Lower lobe of right lung (tissue), 2 donors: ENCODE data around the gene KLHL22. TPM values are rescaled to one million over a fixed set of nuclear protein-coding genes. Genes with fewer than 3 reads are reported as not detected.

Experiments
- ATAC-seq, 2 donors: fragments of 200-7000 bp; cut with Tn5 transposase; one replicate each; pipeline ENCODE4 v1.9.1; 2020 to 2022; ENCODE audit warnings: mild to moderate bottlenecking in 2 of 2, moderate library complexity in 2 of 2
- DNase-seq: peaks from one replicate; pipeline ENCODE4 v3.0.0-alpha.2; 2020
- H3K27ac ChIP-seq: fragments of 200-600 bp; one replicate; pipeline ENCODE4 v1.8.0; 2022
- H3K27me3 ChIP-seq: fragments of 200-600 bp; one replicate; pipeline ENCODE4 v1.8.0; 2022; ENCODE audit warnings: low read depth
- H3K36me3 ChIP-seq: fragments of 200-600 bp; one replicate; pipeline ENCODE4 v1.8.0; 2022; ENCODE audit warnings: mild to moderate bottlenecking
- H3K4me1 ChIP-seq: fragments of 200-600 bp; one replicate; pipeline ENCODE4 v1.8.0; 2022
- H3K4me3 ChIP-seq: fragments of 200-600 bp; one replicate; pipeline ENCODE4 v1.8.0; 2022; ENCODE audit warnings: mild to moderate bottlenecking
- H3K9me3 ChIP-seq: fragments of 200-600 bp; one replicate; pipeline ENCODE4 v1.8.0; 2022
- intact Hi-C: fragments of 100-400 bp; cut with DNase I; formaldehyde crosslinking; loops from one replicate; pipeline ENCODE4 v1.11.0; 2022
- total RNA-seq: library from RNA; stranded (reverse); fragmentation: NEBNext Ultra II Directional; extraction: Animal tissue kit (Norgen Biotek cat#: 25700); gene quantifications from one replicate; pipeline ENCODE4 v1.2.1, GENCODE V29; 2021
- TF ChIP-seq, protein P1 (sequence below): fragments of 200-600 bp; IDR thresholded peaks from one replicate; pipeline ENCODE4 v1.8.0; 2022; ENCODE audit warnings: antibody characterized with exemption, mild to moderate bottlenecking
- donor health status: DM: no; HTN: yes; CAD: no; lungs with severe emphysema.

The KLHL22 gene
- total RNA-seq, 1 donor from 2014 or later: 24.0 TPM

GRCh38 chr22:20490183-20490940 is 5.2 kb downstream of the KLHL22 start:
- DNase-seq: no peak
- Histone ChIP-seq H3K9me3 (no peaks in the 10 kb centered on the region), H3K4me3 (no peak overlapping the region), H3K27me3 (no peaks in the 10 kb centered on the region), H3K4me1 (peaks cover 10% of the 10 kb centered on the region), H3K36me3 (peaks cover 18% of the 10 kb centered on the region), H3K27ac (no peak overlapping the region)
- intact Hi-C loops: no loop called here
- no peak for ATAC-seq
- TF ChIP-seq, protein P1, sequence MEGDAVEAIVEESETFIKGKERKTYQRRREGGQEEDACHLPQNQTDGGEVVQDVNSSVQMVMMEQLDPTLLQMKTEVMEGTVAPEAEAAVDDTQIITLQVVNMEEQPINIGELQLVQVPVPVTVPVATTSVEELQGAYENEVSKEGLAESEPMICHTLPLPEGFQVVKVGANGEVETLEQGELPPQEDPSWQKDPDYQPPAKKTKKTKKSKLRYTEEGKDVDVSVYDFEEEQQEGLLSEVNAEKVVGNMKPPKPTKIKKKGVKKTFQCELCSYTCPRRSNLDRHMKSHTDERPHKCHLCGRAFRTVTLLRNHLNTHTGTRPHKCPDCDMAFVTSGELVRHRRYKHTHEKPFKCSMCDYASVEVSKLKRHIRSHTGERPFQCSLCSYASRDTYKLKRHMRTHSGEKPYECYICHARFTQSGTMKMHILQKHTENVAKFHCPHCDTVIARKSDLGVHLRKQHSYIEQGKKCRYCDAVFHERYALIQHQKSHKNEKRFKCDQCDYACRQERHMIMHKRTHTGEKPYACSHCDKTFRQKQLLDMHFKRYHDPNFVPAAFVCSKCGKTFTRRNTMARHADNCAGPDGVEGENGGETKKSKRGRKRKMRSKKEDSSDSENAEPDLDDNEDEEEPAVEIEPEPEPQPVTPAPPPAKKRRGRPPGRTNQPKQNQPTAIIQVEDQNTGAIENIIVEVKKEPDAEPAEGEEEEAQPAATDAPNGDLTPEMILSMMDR: no peak

DNA sequence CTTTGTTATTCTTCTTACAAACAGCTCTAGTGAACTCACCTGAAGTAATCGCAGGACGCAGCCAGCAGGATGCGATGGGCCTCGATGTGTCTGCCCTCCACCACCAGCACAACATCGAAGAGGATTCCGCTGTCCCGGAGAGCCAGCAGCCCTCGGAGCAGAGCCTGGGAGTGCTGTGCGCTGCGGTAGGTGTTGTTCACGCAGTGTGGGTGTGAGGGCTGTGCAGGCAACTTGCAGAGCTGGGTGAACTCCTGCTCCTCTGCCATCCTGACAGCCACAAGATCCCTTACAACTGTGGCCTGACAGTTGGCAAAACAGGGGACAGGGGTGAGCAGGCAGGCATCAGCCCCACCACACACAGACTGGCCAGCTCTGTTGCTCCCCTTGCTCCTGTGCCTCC is 6.6 kb downstream of the KLHL22 start:
- Histone ChIP-seq H3K27me3 (no peaks in the 10 kb centered on the region), H3K4me1 (peaks cover under 1% of the 10 kb centered on the region), H3K4me3 (no peak overlapping the region), H3K9me3 (no peaks in the 10 kb centered on the region), H3K27ac (no peak overlapping the region), H3K36me3 (peaks cover 18% of the 10 kb centered on the region)
- ATAC-seq (no peak), DNase-seq (no peak)
- intact Hi-C loops: no loop called here
- TF ChIP-seq, protein P1: no peak

DNA sequence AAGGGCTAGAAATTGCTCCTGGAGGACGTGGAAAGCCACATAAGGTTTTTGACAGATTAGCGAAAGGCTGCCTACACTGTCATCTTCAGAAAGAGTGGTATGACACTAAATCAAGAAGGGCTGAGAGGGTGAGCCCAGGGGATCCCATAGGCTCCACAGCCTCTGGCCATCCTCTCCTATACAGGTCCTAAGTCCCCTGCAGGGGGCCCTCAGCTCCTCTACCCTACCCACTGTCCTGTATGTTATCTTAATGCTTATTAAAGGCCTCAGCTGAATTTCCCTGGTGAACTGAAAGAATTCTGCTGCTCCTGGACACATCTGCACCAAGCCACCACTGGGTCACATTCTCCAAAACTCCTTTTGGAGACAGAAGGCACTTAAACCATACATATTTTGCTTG is 7.9 kb downstream of the KLHL22 start:
- no peaks in the 10 kb centered on the region for H3K27me3 ChIP-seq
- H3K36me3 ChIP-seq: peaks cover 25% of the 10 kb centered on the region
- no peaks in the 10 kb centered on the region for H3K9me3 ChIP-seq
- TF ChIP-seq, protein P1: no peak
- no peak for ATAC-seq
- intact Hi-C loops: no loop called here
- no peak overlapping the region for H3K27ac ChIP-seq
- DNase-seq: no peak
- no peak overlapping the region for H3K4me3 ChIP-seq
- no peaks in the 10 kb centered on the region for H3K4me1 ChIP-seq

- Histone ChIP-seq H3K9me3 (no peaks in the 10 kb centered on the region), H3K36me3 (peaks cover 25% of the 10 kb centered on the region), H3K4me3 (no peak overlapping the region), H3K27me3 (no peaks in the 10 kb centered on the region), H3K4me1 (no peaks in the 10 kb centered on the region), H3K27ac (no peak overlapping the region)
- ATAC-seq (no peak), DNase-seq (no peak)
- intact Hi-C loops: no loop called here
- TF ChIP-seq, protein P1: no peak
These were observed 9.4 kb downstream of the KLHL22 start for GRCh38 chr22:20486229-20486628.

DNA sequence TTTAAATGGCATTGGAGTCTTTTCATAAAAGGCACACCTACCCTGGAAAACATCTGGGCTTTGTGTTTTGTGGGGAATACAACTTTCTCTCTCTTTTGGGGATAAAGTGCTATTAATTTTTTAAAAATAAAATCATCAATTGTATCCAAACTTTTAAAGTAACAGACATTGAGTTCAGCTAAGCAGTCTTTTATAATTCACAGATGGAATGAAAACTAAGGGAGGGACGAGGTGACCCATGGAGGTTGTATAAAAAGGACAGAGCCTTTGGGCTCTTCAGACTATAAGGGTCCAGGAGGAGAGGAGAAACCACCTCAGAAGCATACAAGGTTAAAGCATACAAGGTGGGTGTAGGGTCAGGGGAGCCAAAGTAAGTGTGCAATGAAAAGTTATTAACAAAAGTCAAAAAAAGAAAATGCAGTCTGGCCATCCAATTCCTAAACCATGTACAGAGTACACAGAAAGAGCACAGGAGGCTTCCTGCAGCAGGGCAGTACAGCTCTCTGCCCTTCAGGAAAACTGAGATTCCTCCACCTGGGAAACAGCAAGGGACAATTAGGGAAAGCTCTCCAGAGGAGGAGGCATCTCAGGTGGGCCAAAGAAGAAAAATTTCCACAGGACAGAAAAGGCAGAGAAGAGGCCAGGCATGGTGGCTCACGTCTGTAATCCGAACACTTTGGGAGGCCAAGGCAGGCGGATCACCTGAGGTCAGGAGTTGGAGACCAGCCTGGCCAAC is 10.5 kb downstream of the KLHL22 start:
- DNase-seq (no peak), ATAC-seq (no peak)
- intact Hi-C loops: no loop called here
- no peak overlapping the region for H3K4me3 ChIP-seq
- no peak overlapping the region for H3K27ac ChIP-seq
- TF ChIP-seq, protein P1: no peak
- no peaks in the 10 kb centered on the region for H3K4me1 ChIP-seq
- peaks cover 25% of the 10 kb centered on the region for H3K36me3 ChIP-seq
- H3K9me3 ChIP-seq: no peaks in the 10 kb centered on the region
- H3K27me3 ChIP-seq: no peaks in the 10 kb centered on the region
